Neural progenitor cell (in vitro differentiated cells): ENCODE data around the gene CCDC107. TPM values are rescaled to one million over a fixed set of nuclear protein-coding genes. Genes with fewer than 3 reads are reported as not detected.

Experiments
- DNase-seq: peaks from one replicate; pipeline ENCODE4 v3.0.0-alpha.2; 2016; ENCODE audit warnings: low spot score
- H2AFZ ChIP-seq: fragments of 200-600 bp; sonication (generic); replicated peaks from 2 replicates; pipeline ENCODE4 v1.6.1; 2016; ENCODE audit warnings: antibody characterized with exemption
- H3F3A ChIP-seq: fragments of 200-600 bp; sonication (generic); 2 replicates; pipeline ENCODE4 v1.6.1; 2016; ENCODE audit warnings: antibody characterized with exemption, low read depth
- H3K27ac ChIP-seq: fragments of 200-600 bp; sonication (generic); 2 replicates; pipeline ENCODE4 v1.5.1; 2016; ENCODE audit warnings: mild to moderate bottlenecking
- H3K27me3 ChIP-seq: fragments of 200-600 bp; sonication (generic); 2 replicates; pipeline ENCODE4 v1.6.1; 2016; ENCODE audit warnings: mild to moderate bottlenecking, moderate library complexity
- H3K36me3 ChIP-seq: fragments of 200-600 bp; sonication (generic); 2 replicates; pipeline ENCODE4 v1.5.1; 2016
- H3K4me1 ChIP-seq: fragments of 200-600 bp; sonication (generic); 2 replicates; pipeline ENCODE4 v1.6.1; 2016; ENCODE audit warnings: mixed run types
- H3K4me2 ChIP-seq: fragments of 200-600 bp; sonication (generic); 2 replicates; pipeline ENCODE4 v1.6.1; 2016
- H3K4me3 ChIP-seq: fragments of 200-600 bp; sonication (generic); 2 replicates; pipeline ENCODE4 v1.5.1; 2016
- H3K79me2 ChIP-seq: fragments of 200-600 bp; sonication (generic); 2 replicates; pipeline ENCODE4 v1.6.1; 2016; ENCODE audit warnings: low read depth
- H3K9ac ChIP-seq: fragments of 200-600 bp; sonication (generic); 2 replicates; pipeline ENCODE4 v1.6.1; 2016
- H3K9me3 ChIP-seq: fragments of 200-600 bp; sonication (generic); 2 replicates; pipeline ENCODE4 v1.5.1; 2016; ENCODE audit warnings: low read depth
- H4K20me1 ChIP-seq: fragments of 200-600 bp; sonication (generic); 2 replicates; pipeline ENCODE4 v1.6.1; 2016; ENCODE audit warnings: low read depth
- H3K27ac Mint-ChIP-seq: 3 replicates; pipeline ENCODE4 v1.8.0; 2021; ENCODE audit warnings: mixed read lengths
- H3K27me3 Mint-ChIP-seq: 2 replicates; pipeline ENCODE4 v1.8.0; 2022; ENCODE audit warnings: low read depth, mild to moderate bottlenecking, inconsistent platforms, moderate library complexity, mixed read lengths; ENCODE audit not compliant: insufficient read depth
- H3K36me3 Mint-ChIP-seq: 3 replicates; pipeline ENCODE4 v1.8.0; 2021; ENCODE audit warnings: mixed read lengths
- H3K4me1 Mint-ChIP-seq: 3 replicates; pipeline ENCODE4 v1.8.0; 2021; ENCODE audit warnings: mixed read lengths
- H3K4me3 Mint-ChIP-seq: 3 replicates; pipeline ENCODE4 v1.8.0; 2021; ENCODE audit warnings: mild to moderate bottlenecking, moderate library complexity, mixed read lengths
- H3K9me3 Mint-ChIP-seq: 3 replicates; pipeline ENCODE4 v1.8.0; 2020; ENCODE audit warnings: mixed read lengths
- EZH2 ChIP-seq: fragments of 200-600 bp; sonication (generic); IDR thresholded peaks from 2 replicates; pipeline ENCODE4 v1.6.1; 2017; ENCODE audit warnings: antibody characterized with exemption, mild to moderate bottlenecking, moderate library complexity
- EZH2phosphoT487 ChIP-seq: fragments of 200-600 bp; sonication (generic); IDR thresholded peaks from 2 replicates; pipeline ENCODE4 v1.6.1; 2017; ENCODE audit warnings: antibody characterized with exemption
- total RNA-seq: library from RNA; depleted of rRNA; stranded (reverse); fragments of >200 nt; gene quantifications from 2 replicates; pipeline ENCODE4 v1.2.3, GENCODE V29; 2015; ENCODE audit warnings: low replicate concordance
- TF ChIP-seq, protein P1 (sequence below): fragments of 200-600 bp; sonication (generic); IDR thresholded peaks from 2 replicates; pipeline ENCODE4 v1.5.1; 2017; ENCODE audit warnings: antibody characterized with exemption, mild to moderate bottlenecking

Gene CCDC107
- total RNA-seq, 1 donor from 2014 or later: 3.8 TPM

DNA sequence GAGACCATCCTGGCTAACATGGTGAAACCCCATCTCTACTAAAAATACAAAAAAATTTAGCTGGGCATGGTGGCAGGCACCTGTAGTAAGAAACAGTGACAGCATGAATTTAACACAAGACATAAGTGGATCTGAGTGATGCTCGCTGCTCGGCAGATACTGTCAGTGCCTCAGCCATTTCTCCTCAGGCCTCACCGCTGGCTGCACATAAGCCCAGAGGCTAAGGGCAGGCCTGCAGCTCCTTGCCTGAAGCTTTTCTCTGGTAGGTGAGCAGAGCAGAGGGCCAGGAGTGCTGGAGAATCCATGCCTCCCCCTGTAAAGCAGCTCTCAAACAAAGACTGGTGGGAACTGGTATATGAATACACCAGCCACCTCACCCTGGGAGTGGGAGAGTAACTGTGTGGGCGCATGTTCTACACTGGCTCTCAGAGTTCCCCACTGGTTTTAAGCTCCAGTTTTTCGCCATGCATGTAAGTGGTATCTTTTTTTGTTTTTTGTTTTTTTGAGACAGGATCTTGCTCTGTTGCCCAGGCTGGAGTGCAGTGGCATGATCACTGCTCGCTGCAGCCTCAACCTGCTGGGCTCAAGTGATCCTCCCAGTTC is 29.6 kb upstream of the CCDC107 start:
- H3K4me1 Mint-ChIP-seq: no peaks in the 10 kb centered on the region
- DNase-seq: no peak
- no peak overlapping the region for H3K4me2 ChIP-seq
- H3K79me2 ChIP-seq: no peaks in the 10 kb centered on the region
- no peak overlapping the region for H2AFZ ChIP-seq
- H3K4me3 ChIP-seq: no peak overlapping the region
- no peaks in the 10 kb centered on the region for H3K9me3 Mint-ChIP-seq
- no peaks in the 10 kb centered on the region for H3K27me3 ChIP-seq
- H3K9ac ChIP-seq: no peak overlapping the region
- no peaks in the 10 kb centered on the region for H3K9me3 ChIP-seq
- no peaks in the 10 kb centered on the region for H3K4me1 ChIP-seq
- no peak overlapping the region for H3K27ac Mint-ChIP-seq
- H3F3A ChIP-seq: no peaks in the 10 kb centered on the region
- no peak overlapping the region for H3K4me3 Mint-ChIP-seq
- H4K20me1 ChIP-seq: no peaks in the 10 kb centered on the region
- no peaks in the 10 kb centered on the region for H3K27me3 Mint-ChIP-seq
- TF ChIP-seq, protein P1, sequence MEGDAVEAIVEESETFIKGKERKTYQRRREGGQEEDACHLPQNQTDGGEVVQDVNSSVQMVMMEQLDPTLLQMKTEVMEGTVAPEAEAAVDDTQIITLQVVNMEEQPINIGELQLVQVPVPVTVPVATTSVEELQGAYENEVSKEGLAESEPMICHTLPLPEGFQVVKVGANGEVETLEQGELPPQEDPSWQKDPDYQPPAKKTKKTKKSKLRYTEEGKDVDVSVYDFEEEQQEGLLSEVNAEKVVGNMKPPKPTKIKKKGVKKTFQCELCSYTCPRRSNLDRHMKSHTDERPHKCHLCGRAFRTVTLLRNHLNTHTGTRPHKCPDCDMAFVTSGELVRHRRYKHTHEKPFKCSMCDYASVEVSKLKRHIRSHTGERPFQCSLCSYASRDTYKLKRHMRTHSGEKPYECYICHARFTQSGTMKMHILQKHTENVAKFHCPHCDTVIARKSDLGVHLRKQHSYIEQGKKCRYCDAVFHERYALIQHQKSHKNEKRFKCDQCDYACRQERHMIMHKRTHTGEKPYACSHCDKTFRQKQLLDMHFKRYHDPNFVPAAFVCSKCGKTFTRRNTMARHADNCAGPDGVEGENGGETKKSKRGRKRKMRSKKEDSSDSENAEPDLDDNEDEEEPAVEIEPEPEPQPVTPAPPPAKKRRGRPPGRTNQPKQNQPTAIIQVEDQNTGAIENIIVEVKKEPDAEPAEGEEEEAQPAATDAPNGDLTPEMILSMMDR: no peak
- TF ChIP-seq EZH2 (no peak), EZH2phosphoT487 (no peak)
- no peaks in the 10 kb centered on the region for H3K36me3 Mint-ChIP-seq
- no peaks in the 10 kb centered on the region for H3K36me3 ChIP-seq
- H3K27ac ChIP-seq: no peak overlapping the region

DNA sequence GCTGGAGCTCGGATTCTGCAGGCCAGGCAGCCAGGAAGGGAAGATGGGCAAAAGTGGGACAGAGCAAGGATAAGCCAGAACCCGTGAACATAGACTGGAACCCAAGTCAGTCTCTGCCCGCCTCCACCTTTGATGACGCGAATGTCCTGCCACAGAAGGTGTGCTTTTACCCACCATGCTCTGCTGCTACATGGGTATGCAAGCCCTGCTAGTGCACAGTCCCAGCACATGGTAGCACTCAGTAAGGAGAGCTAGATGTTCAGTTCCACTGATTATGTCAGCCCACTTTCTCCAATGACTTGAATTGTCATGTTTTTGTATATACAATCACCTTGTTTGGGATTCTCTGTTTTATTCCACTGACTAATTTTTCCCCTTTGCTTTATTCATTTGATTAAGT is 28.5 kb upstream of the CCDC107 start:
- no peak overlapping the region for H2AFZ ChIP-seq
- H3K36me3 ChIP-seq: no peaks in the 10 kb centered on the region
- Mint-ChIP-seq H3K36me3 (no peaks in the 10 kb centered on the region), H3K9me3 (no peaks in the 10 kb centered on the region), H3K4me3 (no peak overlapping the region), H3K4me1 (no peaks in the 10 kb centered on the region), H3K27me3 (no peaks in the 10 kb centered on the region), H3K27ac (no peak overlapping the region)
- H3K4me2 ChIP-seq: no peak overlapping the region
- H4K20me1 ChIP-seq: no peaks in the 10 kb centered on the region
- no peak for DNase-seq
- no peak overlapping the region for H3K27ac ChIP-seq
- H3F3A ChIP-seq: no peaks in the 10 kb centered on the region
- TF ChIP-seq EZH2phosphoT487: no peak
- TF ChIP-seq, protein P1: no peak
- TF ChIP-seq EZH2: no peak
- H3K4me3 ChIP-seq: no peak overlapping the region
- H3K9me3 ChIP-seq: no peaks in the 10 kb centered on the region
- H3K4me1 ChIP-seq: no peaks in the 10 kb centered on the region
- no peaks in the 10 kb centered on the region for H3K79me2 ChIP-seq
- no peaks in the 10 kb centered on the region for H3K27me3 ChIP-seq
- no peak overlapping the region for H3K9ac ChIP-seq

DNA sequence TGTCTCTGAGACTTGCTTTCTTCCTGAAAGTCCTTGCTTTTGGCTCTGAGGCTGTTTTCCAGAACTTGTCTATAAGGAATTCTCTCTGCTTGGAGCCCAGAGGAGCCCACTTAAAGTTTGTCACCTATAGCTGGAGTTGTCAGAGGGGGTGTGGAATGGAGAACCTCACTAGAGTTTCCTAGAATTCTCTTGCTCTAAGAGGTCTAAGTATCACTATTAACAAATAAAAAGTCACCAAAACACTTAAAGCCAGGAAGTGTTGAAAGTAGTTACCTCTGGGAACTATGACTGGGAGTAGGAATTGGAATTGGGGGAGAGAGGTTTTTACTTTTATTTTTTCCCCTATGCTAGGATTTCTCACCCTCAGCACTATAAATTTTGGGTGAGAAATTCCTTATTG is 22.4 kb upstream of the CCDC107 start:
- Mint-ChIP-seq H3K27me3 (no peaks in the 10 kb centered on the region), H3K36me3 (peaks cover 3% of the 10 kb centered on the region)

More for the DNA sequence above, 22.4 kb upstream of the CCDC107 start:
- H3K4me3 ChIP-seq: no peak overlapping the region
- no peak overlapping the region for H2AFZ ChIP-seq
- no peak overlapping the region for H3K4me2 ChIP-seq
- H3K27me3 ChIP-seq: no peaks in the 10 kb centered on the region
- Mint-ChIP-seq H3K4me1 (no peaks in the 10 kb centered on the region), H3K27ac (no peak overlapping the region), H3K9me3 (peaks cover 3% of the 10 kb centered on the region), H3K4me3 (no peak overlapping the region)
- no peak for TF ChIP-seq EZH2phosphoT487
- no peak for TF ChIP-seq EZH2
- TF ChIP-seq, protein P1: no peak
- H3K79me2 ChIP-seq: no peaks in the 10 kb centered on the region
- no peak for DNase-seq
- no peaks in the 10 kb centered on the region for H4K20me1 ChIP-seq
- H3K27ac ChIP-seq: no peak overlapping the region
- no peaks in the 10 kb centered on the region for H3F3A ChIP-seq
- H3K9ac ChIP-seq: no peak overlapping the region
- H3K36me3 ChIP-seq: no peaks in the 10 kb centered on the region
- H3K4me1 ChIP-seq: no peaks in the 10 kb centered on the region
- H3K9me3 ChIP-seq: no peaks in the 10 kb centered on the region
